CD14-positive monocyte (primary cell): ENCODE results near the gene TBC1D3B. TPM values are rescaled to one million over a fixed set of nuclear protein-coding genes. Genes with fewer than 3 reads are reported as not detected.
A peak's percentile ranks its signal among the peaks of the same experiment; 100 is the strongest.

ENCODE experiments used
- DNase-seq, 3 donors: peaks; one replicate each; pipeline ENCODE4 v3.0.0-alpha.2; 2011 to 2022
- H2AFZ ChIP-seq: 2 replicates; pipeline ENCODE4 v1.6.0; 2012; ENCODE audit warnings: mild to moderate bottlenecking, low read depth, low read length, inconsistent platforms; ENCODE audit not compliant: insufficient read depth, poor library complexity, severe bottlenecking
- H3K27ac ChIP-seq, 2 donors: 1 replicate in 1 of 2; 2 replicates in 1 of 2; pipeline ENCODE4 v1.5.1; 2012 to 2013; ENCODE audit warnings: low read length in 2 of 2, control low read depth in 1 of 2, inconsistent platforms in 1 of 2, low read depth in 1 of 2, mild to moderate bottlenecking in 1 of 2
- H3K27me3 ChIP-seq, 2 donors: one replicate each; pipeline versions ENCODE4 v1.6.0 to v1.6.1; 2011 to 2013; ENCODE audit warnings: low read length in 2 of 2; ENCODE audit not compliant: control insufficient read depth in 2 of 2, insufficient read depth in 2 of 2
- H3K36me3 ChIP-seq, 2 donors: replicated peaks in 1 of 2; 1 replicate in 1 of 2; 2 replicates in 1 of 2; pipeline versions ENCODE4 v1.5.1 to v1.6.1; 2012 to 2013; ENCODE audit warnings: low read length in 2 of 2, control low read depth in 1 of 2, inconsistent platforms in 1 of 2, mild to moderate bottlenecking in 1 of 2; ENCODE audit not compliant: insufficient read depth in 2 of 2, control insufficient read depth in 1 of 2
- H3K4me1 ChIP-seq, 2 donors: 1 replicate in 1 of 2; 2 replicates in 1 of 2; pipeline versions ENCODE4 v1.5.1 to v1.6.1; 2012 to 2013; ENCODE audit warnings: low read length in 2 of 2, control low read depth in 1 of 2, inconsistent platforms in 1 of 2, mild to moderate bottlenecking in 1 of 2, moderate library complexity in 1 of 2; ENCODE audit not compliant: insufficient read depth in 2 of 2, control insufficient read depth in 1 of 2
- H3K4me2 ChIP-seq: replicated peaks from 2 replicates; pipeline ENCODE3; 2012; ENCODE audit warnings: low read length, moderate library complexity, mild to moderate bottlenecking; ENCODE audit not compliant: poor library complexity, severe bottlenecking; ENCODE audit errors: extremely low read depth
- H3K4me3 ChIP-seq, 3 experiments: fragments of 200-600 bp in 1 of 3; sonication (generic) in 1 of 3; replicated peaks in 1 of 3; 1 replicate in 2 of 3; 2 replicates in 1 of 3; pipeline ENCODE4 v1.5.1; 2011 to 2013; ENCODE audit warnings: low read length in 3 of 3, mild to moderate bottlenecking in 3 of 3, control low read depth in 2 of 3, low read depth in 2 of 3, inconsistent platforms in 1 of 3, moderate library complexity in 1 of 3
- H3K79me2 ChIP-seq: 2 replicates; pipeline ENCODE4 v1.6.0; 2012; ENCODE audit warnings: mild to moderate bottlenecking, control low read depth, inconsistent platforms, low read length, moderate library complexity; ENCODE audit not compliant: insufficient read depth
- H3K9ac ChIP-seq: 2 replicates; pipeline ENCODE4 v1.6.0; 2017; ENCODE audit warnings: low read length, mild to moderate bottlenecking; ENCODE audit not compliant: insufficient read depth, poor library complexity, severe bottlenecking
- H3K9me3 ChIP-seq, 2 donors: replicated peaks in 1 of 2; 1 replicate in 1 of 2; 2 replicates in 1 of 2; pipeline versions ENCODE4 v1.5.1 to v1.6.1; 2012 to 2013; ENCODE audit warnings: low read length in 2 of 2, control low read depth in 1 of 2; ENCODE audit not compliant: control insufficient read depth in 1 of 2, insufficient read depth in 1 of 2
- H4K20me1 ChIP-seq: 2 replicates; pipeline ENCODE4 v1.6.0; 2012; ENCODE audit warnings: mild to moderate bottlenecking, low read length, control low read depth, moderate library complexity; ENCODE audit not compliant: insufficient read depth
- H3K27ac Mint-ChIP-seq, 7 donors: one replicate each; pipeline ENCODE4 v1.8.0; 2020; ENCODE audit warnings: mild to moderate bottlenecking in 7 of 7, mixed read lengths in 7 of 7, moderate library complexity in 6 of 7, inconsistent platforms in 2 of 7
- H3K27me3 Mint-ChIP-seq, 3 donors: one replicate each; pipeline ENCODE4 v1.8.0; 2021 to 2022; ENCODE audit warnings: low read depth in 3 of 3, mild to moderate bottlenecking in 3 of 3, mixed read lengths in 3 of 3, moderate library complexity in 3 of 3, inconsistent platforms in 1 of 3
- H3K36me3 Mint-ChIP-seq, 2 donors: one replicate each; pipeline ENCODE4 v1.8.0; 2020; ENCODE audit warnings: mixed read lengths in 2 of 2, inconsistent platforms in 1 of 2, mild to moderate bottlenecking in 1 of 2
- H3K4me1 Mint-ChIP-seq: one replicate; pipeline ENCODE4 v1.8.0; 2020; ENCODE audit warnings: mild to moderate bottlenecking, mixed read lengths
- H3K4me3 Mint-ChIP-seq, 2 donors: one replicate each; pipeline ENCODE4 v1.8.0; 2020; ENCODE audit warnings: mild to moderate bottlenecking in 2 of 2, mixed read lengths in 2 of 2, moderate library complexity in 1 of 2
- H3K9me3 Mint-ChIP-seq, 7 donors: one replicate each; pipeline ENCODE4 v1.8.0; 2020 to 2022; ENCODE audit warnings: mixed read lengths in 7 of 7, mild to moderate bottlenecking in 6 of 7, moderate library complexity in 6 of 7, inconsistent platforms in 2 of 7
- CTCF ChIP-seq: fragments of 200-600 bp; IDR thresholded peaks from one replicate; pipeline ENCODE4 v1.8.0; 2022; ENCODE audit warnings: antibody characterized with exemption, mild to moderate bottlenecking
- WGBS: methylation state at CpG from one replicate; pipeline ENCODE4 v1.1.5; 2013; ENCODE audit warnings: missing lambda C conversion rate; ENCODE audit not compliant: insufficient coverage; 5-methylcytosine and 5-hydroxymethylcytosine counted together
- intact Hi-C, 2 donors: fragments of 100-400 bp; cut with micrococcal nuclease; formaldehyde crosslinking; loops; one replicate each; pipeline versions ENCODE4 v1.15.0 to v1.15.1; 2023
- polyA plus RNA-seq, 3 donors: library from polyadenylated mRNA; depleted of rRNA in 1 of 3; unstranded in 2 of 3; stranded (reverse) in 1 of 3; fragments of 300-500 nt in 2 of 3; fragments of >200 nt in 1 of 3; fragmentation: Illumina TruSeq in 2 of 3; gene quantifications; 1 replicate in 2 of 3; 2 replicates in 1 of 3; pipeline ENCODE4 v1.2.3, GENCODE V29; 2012 to 2021

TBC1D3B gene
- polyA plus RNA-seq, 3 donors = 1.8 TPM; not detected in 2

GRCh38 chr17:36153895-36154610 lies 22.4 kb downstream of the TBC1D3B start:
- no peak overlapping the region for H3K27ac ChIP-seq
- H2AFZ ChIP-seq = no peak overlapping the region
- peaks cover 0 to 5% (median 4%) of the 10 kb centered on the region in 3 donors for H3K27me3 Mint-ChIP-seq
- no peak overlapping the region for H3K4me3 Mint-ChIP-seq
- H3K9ac ChIP-seq = no peak overlapping the region
- H3K4me1 ChIP-seq = peaks cover 6% of the 10 kb centered on the region in 2 donors
- no peaks in the 10 kb centered on the region for H3K79me2 ChIP-seq
- no peaks in the 10 kb centered on the region for H3K9me3 ChIP-seq
- no peak overlapping the region for H3K27ac Mint-ChIP-seq
- no peaks in the 10 kb centered on the region for H3K36me3 Mint-ChIP-seq
- 54% methylated on average over 5 of the region's 10 CpGs for WGBS
- DNase-seq = peak in 1 of 3 donors; percentile 28
- H3K27me3 ChIP-seq = no peaks in the 10 kb centered on the region
- H3K4me3 ChIP-seq = no peak overlapping the region
- no peaks in the 10 kb centered on the region for H3K36me3 ChIP-seq
- no peak overlapping the region for H3K4me2 ChIP-seq
- no peak for TF ChIP-seq CTCF
- H3K9me3 Mint-ChIP-seq = no peaks in the 10 kb centered on the region
- intact Hi-C loops = no loop called here
- peaks cover 14% of the 10 kb centered on the region for H3K4me1 Mint-ChIP-seq
- no peaks in the 10 kb centered on the region for H4K20me1 ChIP-seq

- DNase-seq = no peak
- Histone ChIP-seq H4K20me1 (no peaks in the 10 kb centered on the region), H3K4me3 (no peak overlapping the region), H3K27me3 (no peaks in the 10 kb centered on the region), H3K4me2 (no peak overlapping the region), H3K9ac (no peak overlapping the region), H3K4me1 (peaks cover 8 to 10% of the 10 kb centered on the region in 2 donors), H3K27ac (no peak overlapping the region), H3K9me3 (no peaks in the 10 kb centered on the region), H3K79me2 (no peaks in the 10 kb centered on the region), H3K36me3 (no peaks in the 10 kb centered on the region), H2AFZ (no peak overlapping the region)
- H3K4me3 Mint-ChIP-seq = no peak overlapping the region
- H3K9me3 Mint-ChIP-seq = no peaks in the 10 kb centered on the region
- H3K27ac Mint-ChIP-seq = no peak overlapping the region
- H3K36me3 Mint-ChIP-seq = no peaks in the 10 kb centered on the region
- intact Hi-C loops = no loop called here
- 98% methylated on average over 6 of the region's 8 CpGs for WGBS
- peaks cover 17% of the 10 kb centered on the region for H3K4me1 Mint-ChIP-seq
- H3K27me3 Mint-ChIP-seq = peaks cover 0 to 6% (median 4%) of the 10 kb centered on the region in 3 donors
- no peak for TF ChIP-seq CTCF
Observed at GRCh38 chr17:36152639-36153120, 23.8 kb downstream of the TBC1D3B start.
